Measurements from ENCODE around the gene LIFR. TPM values are rescaled to one million over a fixed set of nuclear protein-coding genes. Genes with fewer than 3 reads are reported as not detected.

The LIFR gene
- total RNA-seq, 1 experiment from 2014 or later = 10.4 TPM

DNA sequence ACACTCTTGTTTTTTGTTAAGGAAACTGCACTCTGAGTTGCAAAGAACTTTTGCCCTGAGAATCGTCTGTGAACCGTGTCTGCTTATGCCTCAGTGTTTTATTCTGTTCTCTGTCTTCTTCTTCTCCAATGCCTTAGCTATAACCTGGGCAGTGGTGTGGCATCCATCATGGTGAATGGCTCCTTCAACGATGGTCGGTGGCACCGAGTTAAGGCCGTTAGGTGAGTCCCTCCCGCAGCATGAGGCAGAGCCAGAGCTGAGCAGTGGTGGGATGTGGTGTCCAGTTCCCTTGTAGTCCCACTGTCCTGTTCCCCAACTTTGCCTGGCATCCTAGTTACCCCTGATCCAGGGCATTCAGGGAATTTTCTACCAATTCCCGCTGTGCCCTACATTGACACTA, 98.3 kb downstream of the LIFR start:
- ChIA-PET CTCF (no interaction called here), POLR2A (ENCODE audit: unreplicated experiment) (no interaction called here)

DNA sequence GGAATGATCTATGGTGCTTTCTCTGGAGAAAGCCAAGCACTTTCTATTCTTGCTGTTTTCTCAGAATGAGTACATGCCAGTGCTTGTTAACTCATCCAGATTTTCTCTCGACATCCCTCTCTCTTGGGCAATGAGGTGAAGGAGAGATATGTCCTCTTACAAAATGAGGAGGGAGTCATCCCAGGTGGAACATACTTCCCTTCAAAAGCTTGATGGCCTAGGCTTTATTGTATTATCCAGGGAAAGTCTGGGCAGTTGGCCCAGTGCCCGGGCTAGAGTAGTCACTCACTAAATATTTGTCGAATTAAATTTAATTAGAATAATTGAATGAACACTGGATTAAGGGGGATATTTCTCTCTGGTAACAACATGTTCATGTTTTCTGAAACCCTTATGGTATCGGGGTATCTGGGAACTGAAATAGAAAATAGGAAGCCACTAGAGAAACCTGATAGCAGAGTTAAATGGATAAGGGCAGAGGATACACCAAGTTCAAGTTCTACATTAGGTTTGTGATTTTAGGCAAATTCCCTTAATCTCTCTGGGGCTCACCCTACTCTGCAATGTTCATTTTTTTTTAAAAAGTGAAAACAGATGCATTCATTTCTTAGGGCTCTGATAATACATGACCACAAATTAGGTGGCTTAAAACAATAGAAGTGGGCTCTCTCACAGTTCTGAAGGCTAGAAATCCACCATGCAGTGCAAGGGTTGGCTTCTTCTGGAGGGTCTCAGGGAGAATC, 99.6 kb downstream of the LIFR start:
- Histone ChIP-seq H3K4me2 (ENCODE audit: low read length) (no peak overlapping the region), H3K79me2 (ENCODE audit: low read length) (no peaks in the 10 kb centered on the region), H3K4me3 (ENCODE audit: low read length) (no peak overlapping the region), H3K9ac (ENCODE audit: low read length) (no peak overlapping the region), H3F3A (ENCODE audit: low read length, unreplicated experiment) (no peaks in the 10 kb centered on the region), H3K4me1 (ENCODE audit: insufficient read depth, low read length) (no peaks in the 10 kb centered on the region), H3K9me3 (ENCODE audit: low read length) (no peaks in the 10 kb centered on the region), H3K27ac (ENCODE audit: low read length) (no peak overlapping the region), H3K27me3 (ENCODE audit: low read length) (no peaks in the 10 kb centered on the region), H3K36me3 (ENCODE audit: low read depth, low read length) (no peaks in the 10 kb centered on the region), H2AFZ (ENCODE audit: low read length) (no peak overlapping the region), H3K9me2 (replicated peaks; ENCODE audit: low read length) (no peaks in the 10 kb centered on the region), H4K20me1 (ENCODE audit: low read length) (no peaks in the 10 kb centered on the region)
- TF ChIP-seq EZH2phosphoT487 (IDR thresholded peaks at IDR 0.05; ENCODE audit: borderline replicate concordance, low read length) (no peak), CTCF (conservative IDR thresholded peaks at IDR 0.05; ENCODE audit: low read depth, low read length) (no peak), EZH2 (IDR thresholded peaks at IDR 0.05; ENCODE audit: low read length, unreplicated experiment) (no peak)
- ChIA-PET POLR2A (ENCODE audit: unreplicated experiment) (no interaction called here), CTCF (interaction anchor here (1.0 kb wide), 1 partner anchor 15 kb away, joined by 3 read pairs; no protein-coding TSS in a partner anchor)
- intact Hi-C loops (cut with micrococcal nuclease) = no loop called here
- no TSS peak for BruUV-seq (replicated peaks)
- no peak for ATAC-seq
- peak; percentile 40 for DNase-seq

More for the DNA sequence above, 98.3 kb downstream of the LIFR start:
- no TSS peak for BruUV-seq (replicated peaks)
- no peak for ATAC-seq
- H3F3A ChIP-seq (ENCODE audit: low read length, unreplicated experiment) = no peaks in the 10 kb centered on the region
- no peak for DNase-seq
- H3K4me2 ChIP-seq (ENCODE audit: low read length) = no peak overlapping the region
- no peaks in the 10 kb centered on the region for H3K79me2 ChIP-seq (ENCODE audit: low read length)
- H3K4me3 ChIP-seq (ENCODE audit: low read length) = no peak overlapping the region
- H3K9ac ChIP-seq (ENCODE audit: low read length) = no peak overlapping the region
- no peaks in the 10 kb centered on the region for H4K20me1 ChIP-seq (ENCODE audit: low read length)
- intact Hi-C loops (cut with micrococcal nuclease) = no loop called here
- TF ChIP-seq EZH2phosphoT487 (IDR thresholded peaks at IDR 0.05; ENCODE audit: borderline replicate concordance, low read length) (no peak), EZH2 (IDR thresholded peaks at IDR 0.05; ENCODE audit: low read length, unreplicated experiment) (no peak), CTCF (conservative IDR thresholded peaks at IDR 0.05; ENCODE audit: low read depth, low read length) (no peak)
- peaks cover 9% of the 10 kb centered on the region for H3K4me1 ChIP-seq (ENCODE audit: insufficient read depth, low read length)
- no peaks in the 10 kb centered on the region for H3K9me3 ChIP-seq (ENCODE audit: low read length)
- H3K9me2 ChIP-seq (replicated peaks; ENCODE audit: low read length) = no peaks in the 10 kb centered on the region
- H3K27ac ChIP-seq (ENCODE audit: low read length) = no peak overlapping the region
- no peaks in the 10 kb centered on the region for H3K27me3 ChIP-seq (ENCODE audit: low read length)
- H3K36me3 ChIP-seq (ENCODE audit: low read depth, low read length) = no peaks in the 10 kb centered on the region
- no peak overlapping the region for H2AFZ ChIP-seq (ENCODE audit: low read length)

DNA sequence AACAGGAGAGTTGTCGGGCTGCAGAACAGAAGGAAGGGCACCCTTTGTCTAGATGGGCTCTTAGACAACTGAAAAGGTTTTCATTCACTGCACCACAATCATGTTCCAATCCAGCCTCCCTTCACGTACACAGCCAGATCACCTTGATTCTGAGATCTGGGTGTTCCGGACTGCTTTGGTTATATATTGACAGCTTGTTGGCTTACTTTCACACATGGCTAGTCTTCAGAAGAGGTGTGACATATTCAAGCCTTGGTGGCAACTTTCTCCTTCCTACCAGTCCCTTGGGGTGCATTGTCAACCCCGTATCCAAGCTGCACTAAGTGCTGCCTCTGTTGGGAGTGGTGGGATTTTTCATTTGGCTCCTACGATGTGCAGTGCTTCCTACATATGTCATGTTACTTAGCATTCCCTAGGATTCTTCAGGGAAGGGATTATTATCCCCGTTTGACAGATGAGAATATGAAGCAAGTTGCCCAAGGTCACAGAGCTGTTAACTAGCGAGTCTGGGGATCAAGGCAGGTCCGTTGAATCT, 100.6 kb downstream of the LIFR start:
- H3K79me2 ChIP-seq (ENCODE audit: low read length) = no peaks in the 10 kb centered on the region
- BruUV-seq (replicated peaks) = no TSS peak
- no peak overlapping the region for H3K27ac ChIP-seq (ENCODE audit: low read length)
- H3K9me2 ChIP-seq (replicated peaks; ENCODE audit: low read length) = no peaks in the 10 kb centered on the region
- no peaks in the 10 kb centered on the region for H3K9me3 ChIP-seq (ENCODE audit: low read length)
- no peaks in the 10 kb centered on the region for H4K20me1 ChIP-seq (ENCODE audit: low read length)
- no peaks in the 10 kb centered on the region for H3K4me1 ChIP-seq (ENCODE audit: insufficient read depth, low read length)
- intact Hi-C loops (cut with micrococcal nuclease) = no loop called here
- POLR2A ChIA-PET (ENCODE audit: unreplicated experiment) = interaction anchor here (0.5 kb wide), 1 partner anchor 370 kb away, joined by 6 read pairs; no protein-coding TSS in a partner anchor
- no peak overlapping the region for H3K4me3 ChIP-seq (ENCODE audit: low read length)
- TF ChIP-seq CTCF (conservative IDR thresholded peaks at IDR 0.05; ENCODE audit: low read depth, low read length) (no peak), EZH2 (IDR thresholded peaks at IDR 0.05; ENCODE audit: low read length, unreplicated experiment) (no peak)
- no peak overlapping the region for H3K9ac ChIP-seq (ENCODE audit: low read length)
- H3K4me2 ChIP-seq (ENCODE audit: low read length) = no peak overlapping the region
- no peaks in the 10 kb centered on the region for H3K27me3 ChIP-seq (ENCODE audit: low read length)
- CTCF ChIA-PET = no interaction called here
- ATAC-seq (no peak), DNase-seq (no peak)
- no peaks in the 10 kb centered on the region for H3K36me3 ChIP-seq (ENCODE audit: low read depth, low read length)
- H3F3A ChIP-seq (ENCODE audit: low read length, unreplicated experiment) = no peaks in the 10 kb centered on the region
- no peak overlapping the region for H2AFZ ChIP-seq (ENCODE audit: low read length)

Data from PC-3 (cell line).